ENCODE measurements around the gene STAB2.

Gene STAB2

DNA sequence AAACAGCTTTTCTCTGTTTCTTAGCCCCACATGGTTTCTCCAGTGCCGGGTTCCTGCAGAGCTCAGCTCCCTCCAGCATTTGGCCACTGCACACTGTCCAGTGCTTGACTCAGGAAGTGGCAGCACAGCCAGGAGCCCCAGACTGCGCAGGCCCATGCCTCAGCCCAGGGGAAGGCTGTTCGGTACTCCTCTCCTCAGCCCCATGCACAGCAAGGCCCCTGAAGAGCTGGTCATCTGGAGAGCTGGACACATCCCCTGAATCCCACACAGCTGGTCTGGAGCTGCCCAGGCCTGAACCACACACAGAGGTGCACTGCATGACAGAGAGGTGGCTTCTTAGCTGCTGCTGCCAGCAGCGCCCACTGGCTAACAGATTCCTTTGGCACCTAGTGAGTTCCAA, 48.3 kb downstream of the STAB2 start:
- H3K27ac ChIP-seq, result no peak overlapping the region
- CTCF ChIA-PET, result no interaction called here
- no peak for TF ChIP-seq CTCF (conservative IDR thresholded peaks at IDR 0.05; ENCODE audit: low read depth)
- DNase-seq (ENCODE audit: low spot score), result no peak
- POLR2A ChIA-PET (ENCODE audit: low non-redundant PET), result no interaction called here

DNA sequence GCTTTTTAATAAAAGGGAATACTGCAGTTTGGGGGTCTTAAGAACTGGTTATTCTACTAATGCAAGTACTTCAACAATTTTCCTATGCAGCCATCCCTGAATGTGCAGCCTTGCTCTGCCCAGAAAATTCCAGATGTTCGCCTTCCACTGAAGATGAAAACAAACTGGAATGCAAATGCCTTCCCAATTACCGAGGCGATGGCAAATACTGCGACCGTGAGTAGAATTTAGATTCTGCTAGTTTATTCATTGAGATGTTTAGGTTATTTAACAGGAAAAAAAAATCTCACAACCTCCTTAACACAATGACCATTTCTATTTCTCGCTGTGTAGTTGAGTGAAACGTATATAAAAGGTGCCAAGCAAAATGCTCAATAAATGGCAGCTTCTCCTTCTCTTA, 49.9 kb downstream of the STAB2 start:
- ChIA-PET CTCF (no interaction called here), POLR2A (ENCODE audit: low non-redundant PET) (no interaction called here)
- no peak for DNase-seq (ENCODE audit: low spot score)
- no peak for TF ChIP-seq CTCF (conservative IDR thresholded peaks at IDR 0.05; ENCODE audit: low read depth)
- no peak overlapping the region for H3K27ac ChIP-seq

- DNase-seq (ENCODE audit: low spot score), result no peak
- ChIA-PET CTCF (no interaction called here), POLR2A (ENCODE audit: low non-redundant PET) (no interaction called here)
- no peak for TF ChIP-seq CTCF (conservative IDR thresholded peaks at IDR 0.05; ENCODE audit: low read depth)
- no peak overlapping the region for H3K27ac ChIP-seq
Measured at GRCh38 chr12:103637429-103637828, 50.4 kb downstream of the STAB2 start.

DNA sequence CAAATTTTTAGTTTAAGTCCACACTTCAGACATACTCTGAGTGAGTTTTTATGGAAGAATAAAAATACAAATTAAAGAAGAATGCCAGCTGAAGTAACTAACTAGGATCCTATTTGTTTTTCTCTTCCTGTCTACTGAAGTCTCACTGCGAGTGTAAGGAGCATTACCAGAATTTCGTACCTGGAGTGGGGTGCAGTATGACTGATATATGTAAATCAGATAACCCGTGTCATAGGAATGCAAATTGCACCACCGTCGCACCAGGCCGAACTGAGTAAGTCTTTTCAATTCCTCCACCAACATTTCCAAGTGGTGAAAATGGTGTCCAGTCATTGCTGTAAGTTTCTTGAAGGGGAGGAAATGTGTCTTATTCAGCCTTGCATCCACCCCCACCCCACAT, 52.9 kb downstream of the STAB2 start:
- no peak for DNase-seq (ENCODE audit: low spot score)
- ChIA-PET CTCF (no interaction called here), POLR2A (ENCODE audit: low non-redundant PET) (interaction anchor here (0.7 kb wide), 1 partner anchor 735 kb away, joined by 3 read pairs; no protein-coding TSS in a partner anchor)
- TF ChIP-seq CTCF (conservative IDR thresholded peaks at IDR 0.05; ENCODE audit: low read depth), result no peak
- H3K27ac ChIP-seq, result no peak overlapping the region

- CTCF ChIA-PET, result interaction anchor here (0.6 kb wide), 1 partner anchor 477 kb away, joined by 3 read pairs; no protein-coding TSS in a partner anchor
- no peak for TF ChIP-seq CTCF (conservative IDR thresholded peaks at IDR 0.05; ENCODE audit: low read depth)
- no peak overlapping the region for H3K27ac ChIP-seq
- POLR2A ChIA-PET (ENCODE audit: low non-redundant PET), result no interaction called here
- no peak for DNase-seq (ENCODE audit: low spot score)
Measured at GRCh38 chr12:103640410-103640809, 53.3 kb downstream of the STAB2 start.

- POLR2A ChIA-PET (ENCODE audit: low non-redundant PET), result no interaction called here
- DNase-seq (ENCODE audit: low spot score), result no peak
- TF ChIP-seq CTCF (conservative IDR thresholded peaks at IDR 0.05; ENCODE audit: low read depth), result no peak
- CTCF ChIA-PET, result interaction anchor here (0.6 kb wide), 1 partner anchor 476 kb away, joined by 3 read pairs; no protein-coding TSS in a partner anchor
- no peak overlapping the region for H3K27ac ChIP-seq
Measured at GRCh38 chr12:103640831-103641230, 53.8 kb downstream of the STAB2 start.

All from RWPE1 (cell line).